Kidney (tissue), 14 donors: ENCODE data around the gene PRKCQ. TPM values are rescaled to one million over a fixed set of nuclear protein-coding genes. Genes with fewer than 3 reads are reported as not detected.

Experiments used
- DNase-seq, 5 donors: peaks; one replicate each; pipeline ENCODE4 v3.0.0-alpha.2; 2013 to 2020
- FAIRE-seq: peaks from 2 replicates; lab custom pipeline; 2012; peaks lifted over from hg19 to GRCh38; lab: Jason Lieb, UNC
- H3K27ac ChIP-seq, 2 donors: one replicate each; pipeline ENCODE4 v1.7.0; 2013; ENCODE audit warnings: low read depth in 2 of 2, low read length in 2 of 2, inconsistent platforms in 1 of 2
- H3K27me3 ChIP-seq: one replicate; pipeline ENCODE4 v1.7.1; 2013; ENCODE audit warnings: low read length, inconsistent platforms; ENCODE audit not compliant: control insufficient read depth, insufficient read depth
- H3K36me3 ChIP-seq, 3 donors: one replicate each; pipeline versions ENCODE4 v1.7.0 to v1.7.1; 2013; ENCODE audit warnings: low read length in 3 of 3, control low read depth in 1 of 3, inconsistent platforms in 1 of 3; ENCODE audit not compliant: insufficient read depth in 3 of 3, control insufficient read depth in 2 of 3
- H3K4me1 ChIP-seq, 3 donors: one replicate each; pipeline versions ENCODE4 v1.7.0 to v1.7.1; 2013; ENCODE audit warnings: low read length in 3 of 3, inconsistent platforms in 1 of 3, low read depth in 1 of 3; ENCODE audit not compliant: control insufficient read depth in 2 of 3, insufficient read depth in 2 of 3
- H3K4me3 ChIP-seq, 3 donors: one replicate each; pipeline versions ENCODE4 v1.7.0 to v1.8.1; 2013; ENCODE audit warnings: low read length in 3 of 3, control low read depth in 1 of 3, inconsistent platforms in 1 of 3
- H3K9ac ChIP-seq, 3 donors: one replicate each; pipeline versions ENCODE4 v1.7.0 to v1.7.1; 2013; ENCODE audit warnings: low read length in 3 of 3, control low read depth in 1 of 3, inconsistent platforms in 1 of 3
- H3K9me3 ChIP-seq, 3 donors: one replicate each; pipeline versions ENCODE4 v1.7.0 to v1.7.1; 2013; ENCODE audit warnings: low read length in 3 of 3, control low read depth in 1 of 3, inconsistent platforms in 1 of 3; ENCODE audit not compliant: control insufficient read depth in 2 of 3, insufficient read depth in 1 of 3
- intact Hi-C: fragments of 100-400 bp; cut with DNase I; formaldehyde crosslinking; loops from one replicate; pipeline ENCODE4 v1.11.1; 2022
- polyA plus RNA-seq: library from polyadenylated mRNA; stranded (reverse); fragments of 350-450 nt; fragmentation: Illumina TruSeq; extraction: RNeasy Lipid Tissue Mini Kit (QIAGEN cat#74804); gene quantifications from one replicate; pipeline ENCODE4 v1.2.3, GENCODE V29; 2014; ENCODE audit warnings: low read depth, low replicate concordance; ENCODE audit not compliant: insufficient read depth
- total RNA-seq: library from RNA; stranded (reverse); fragmentation: NEBNext Ultra II Directional; extraction: Animal tissue kit (Norgen Biotek cat#: 25700); gene quantifications from one replicate; pipeline ENCODE4 v1.2.1, GENCODE V29; 2021
- TF ChIP-seq, protein P1 (sequence below): IDR thresholded peaks from 3 replicates; pipeline ENCODE4 v1.5.1; 2012; ENCODE audit warnings: mild to moderate bottlenecking, moderate library complexity, borderline replicate concordance; ENCODE audit not compliant: insufficient read depth; ENCODE audit errors: extremely low read depth
- donor health status: control.
- donor health status: control.
- donor health status: control.
- donor health status: control.
- donor health status: control.
- donor health status: DM: yes; HTN: yes; CAD: no.
- donor health status: Normal renal cell carcinoma (clear cell type).

PRKCQ gene
- total and polyA plus RNA-seq, 2 donors from 2014 or later: 6.1 to 17.5 TPM

DNA sequence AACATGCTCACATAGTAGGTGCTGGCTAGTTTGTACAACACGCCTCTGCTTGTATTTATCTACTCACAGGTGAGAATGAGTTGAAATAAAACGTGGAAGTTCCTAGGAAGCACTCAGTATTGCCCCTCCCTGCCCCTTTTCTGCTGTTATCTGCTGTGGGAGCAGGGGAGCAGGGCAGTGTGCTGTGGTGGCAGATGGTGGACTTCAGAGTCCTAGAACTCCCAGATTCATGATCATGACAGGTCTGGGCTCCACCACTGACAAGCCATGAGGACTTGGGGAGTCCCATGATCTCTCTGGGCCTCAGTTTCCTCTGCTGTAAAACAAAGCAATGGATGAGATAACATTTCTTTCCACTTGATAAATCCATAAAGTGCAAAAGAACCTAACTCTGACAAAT is 11.6 kb upstream of the PRKCQ start:
- intact Hi-C loops: no loop called here

DNA sequence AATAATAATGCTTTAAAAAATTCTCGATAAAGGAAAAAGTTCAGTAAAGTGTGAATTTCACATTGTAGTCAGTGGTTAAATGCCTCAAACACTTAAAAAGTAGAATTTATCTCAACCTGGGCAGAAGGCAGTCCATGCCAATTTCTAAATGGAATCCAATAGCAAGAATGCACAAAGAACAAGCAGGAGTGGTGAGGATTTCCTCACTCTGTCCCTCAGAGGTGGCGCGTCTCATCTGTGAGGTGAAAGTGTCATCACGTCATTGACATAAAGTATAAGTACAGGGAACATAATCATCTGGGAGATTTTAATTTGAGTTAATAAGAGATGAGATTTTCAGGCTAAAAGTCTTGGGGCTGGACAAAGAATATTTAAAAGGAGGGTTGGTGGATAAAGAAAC is 10.0 kb upstream of the PRKCQ start:
- H3K4me1 ChIP-seq: no peaks in the 10 kb centered on the region
- no peak overlapping the region for H3K9ac ChIP-seq
- H3K9me3 ChIP-seq: no peaks in the 10 kb centered on the region
- no peak overlapping the region for H3K4me3 ChIP-seq
- intact Hi-C loops: no loop called here
- DNase-seq (no peak), FAIRE-seq (no peak)
- TF ChIP-seq, protein P1, sequence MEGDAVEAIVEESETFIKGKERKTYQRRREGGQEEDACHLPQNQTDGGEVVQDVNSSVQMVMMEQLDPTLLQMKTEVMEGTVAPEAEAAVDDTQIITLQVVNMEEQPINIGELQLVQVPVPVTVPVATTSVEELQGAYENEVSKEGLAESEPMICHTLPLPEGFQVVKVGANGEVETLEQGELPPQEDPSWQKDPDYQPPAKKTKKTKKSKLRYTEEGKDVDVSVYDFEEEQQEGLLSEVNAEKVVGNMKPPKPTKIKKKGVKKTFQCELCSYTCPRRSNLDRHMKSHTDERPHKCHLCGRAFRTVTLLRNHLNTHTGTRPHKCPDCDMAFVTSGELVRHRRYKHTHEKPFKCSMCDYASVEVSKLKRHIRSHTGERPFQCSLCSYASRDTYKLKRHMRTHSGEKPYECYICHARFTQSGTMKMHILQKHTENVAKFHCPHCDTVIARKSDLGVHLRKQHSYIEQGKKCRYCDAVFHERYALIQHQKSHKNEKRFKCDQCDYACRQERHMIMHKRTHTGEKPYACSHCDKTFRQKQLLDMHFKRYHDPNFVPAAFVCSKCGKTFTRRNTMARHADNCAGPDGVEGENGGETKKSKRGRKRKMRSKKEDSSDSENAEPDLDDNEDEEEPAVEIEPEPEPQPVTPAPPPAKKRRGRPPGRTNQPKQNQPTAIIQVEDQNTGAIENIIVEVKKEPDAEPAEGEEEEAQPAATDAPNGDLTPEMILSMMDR: no peak
- H3K27ac ChIP-seq: no peak overlapping the region
- H3K27me3 ChIP-seq: no peaks in the 10 kb centered on the region
- no peaks in the 10 kb centered on the region for H3K36me3 ChIP-seq

More for the DNA sequence above, 11.6 kb upstream of the PRKCQ start:
- Histone ChIP-seq H3K36me3 (no peaks in the 10 kb centered on the region), H3K9ac (no peak overlapping the region), H3K27ac (no peak overlapping the region), H3K4me1 (no peaks in the 10 kb centered on the region), H3K27me3 (no peaks in the 10 kb centered on the region), H3K4me3 (no peak overlapping the region), H3K9me3 (no peaks in the 10 kb centered on the region)
- FAIRE-seq (no peak), DNase-seq (no peak)
- TF ChIP-seq, protein P1: no peak

DNA sequence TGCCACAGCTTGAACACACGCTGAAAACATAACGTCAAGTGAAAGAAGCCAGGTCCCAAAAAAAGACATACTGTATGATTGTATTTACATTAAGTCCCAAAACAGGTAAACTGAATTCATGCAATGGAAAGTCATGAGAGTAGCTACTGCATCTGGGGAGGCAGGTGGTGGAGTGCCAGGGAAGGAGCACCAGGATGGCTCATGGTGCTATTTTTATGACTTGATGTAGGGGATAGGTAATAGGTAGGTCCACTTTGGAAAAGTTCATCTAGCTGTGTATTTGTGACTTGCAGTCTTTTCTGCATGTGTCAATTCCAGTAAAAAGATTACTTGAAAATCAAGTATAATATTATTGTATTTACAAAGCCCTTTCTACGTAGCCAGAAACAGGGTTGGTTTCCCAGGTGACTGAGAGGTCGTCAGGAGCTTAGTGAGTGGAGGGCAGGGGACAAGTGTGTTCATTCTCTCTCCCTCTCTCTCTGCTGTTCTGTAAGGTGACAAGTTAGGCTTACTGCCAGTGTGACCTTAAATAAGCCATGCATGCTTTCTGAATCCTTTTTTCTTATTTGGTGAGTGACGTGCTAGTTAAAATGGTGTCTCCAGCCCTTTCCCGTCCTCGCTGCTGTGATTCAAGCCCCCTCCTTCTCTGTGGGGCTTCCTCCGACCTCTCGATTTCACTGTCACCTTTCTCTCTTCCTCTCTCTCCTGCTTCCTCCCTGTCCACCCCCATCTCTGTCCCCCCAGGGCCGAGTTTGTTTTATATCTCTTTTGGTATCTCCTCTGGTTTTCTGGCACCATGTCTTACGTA is 9.4 kb upstream of the PRKCQ start:
- DNase-seq (no peak), FAIRE-seq (no peak)
- Histone ChIP-seq H3K27ac (no peak overlapping the region), H3K36me3 (no peaks in the 10 kb centered on the region), H3K27me3 (no peaks in the 10 kb centered on the region), H3K4me1 (no peaks in the 10 kb centered on the region), H3K9ac (no peak overlapping the region), H3K9me3 (no peaks in the 10 kb centered on the region), H3K4me3 (no peak overlapping the region)
- intact Hi-C loops: no loop called here
- TF ChIP-seq, protein P1: no peak
